ENCODE results near the gene DOCK1.

Gene DOCK1

GRCh38 chr10:127450644-127451043, 545.4 kb downstream of the DOCK1 start:
- no peaks in the 10 kb centered on the region for H3K9me3 Mint-ChIP-seq
- no peak overlapping the region for H3K27ac Mint-ChIP-seq
- H3K4me3 Mint-ChIP-seq = no peak overlapping the region
- no peak for DNase-seq
- TF ChIP-seq CTCF (IDR thresholded peaks at IDR 0.05) = no peak
- H3K27me3 Mint-ChIP-seq (ENCODE audit: low read depth, poor library complexity) = no peaks in the 10 kb centered on the region
- peaks cover 9% of the 10 kb centered on the region for H3K4me1 Mint-ChIP-seq
- H3K36me3 Mint-ChIP-seq (ENCODE audit: low read depth) = peaks cover 46% of the 10 kb centered on the region

- Mint-ChIP-seq H3K9me3 (no peaks in the 10 kb centered on the region), H3K4me1 (peaks cover 14% of the 10 kb centered on the region), H3K36me3 (ENCODE audit: low read depth) (peaks cover 46% of the 10 kb centered on the region), H3K4me3 (no peak overlapping the region), H3K27me3 (ENCODE audit: low read depth, poor library complexity) (no peaks in the 10 kb centered on the region), H3K27ac (no peak overlapping the region)
- TF ChIP-seq CTCF (IDR thresholded peaks at IDR 0.05) = no peak
- no peak for DNase-seq
Observed at GRCh38 chr10:127451628-127452027, 546.4 kb downstream of the DOCK1 start.

- Mint-ChIP-seq H3K27me3 (ENCODE audit: low read depth, poor library complexity) (no peaks in the 10 kb centered on the region), H3K27ac (no peak overlapping the region), H3K36me3 (ENCODE audit: low read depth) (peaks cover 36% of the 10 kb centered on the region), H3K4me3 (no peak overlapping the region), H3K9me3 (no peaks in the 10 kb centered on the region), H3K4me1 (peaks cover 11% of the 10 kb centered on the region)
- DNase-seq = no peak
- TF ChIP-seq CTCF (IDR thresholded peaks at IDR 0.05) = no peak
Observed at GRCh38 chr10:127452568-127452967, 547.3 kb downstream of the DOCK1 start.

GRCh38 chr10:127453706-127454105, 548.5 kb downstream of the DOCK1 start:
- Mint-ChIP-seq H3K4me3 (no peak overlapping the region), H3K27ac (no peak overlapping the region), H3K36me3 (ENCODE audit: low read depth) (peaks cover 29% of the 10 kb centered on the region), H3K27me3 (ENCODE audit: low read depth, poor library complexity) (no peaks in the 10 kb centered on the region), H3K9me3 (peaks cover 10% of the 10 kb centered on the region), H3K4me1 (peaks cover 11% of the 10 kb centered on the region)
- no peak for TF ChIP-seq CTCF (IDR thresholded peaks at IDR 0.05)
- no peak for DNase-seq

GRCh38 chr10:127456122-127456521, 550.9 kb downstream of the DOCK1 start:
- DNase-seq = no peak
- peaks cover 28% of the 10 kb centered on the region for H3K9me3 Mint-ChIP-seq
- H3K27me3 Mint-ChIP-seq (ENCODE audit: low read depth, poor library complexity) = no peaks in the 10 kb centered on the region
- H3K4me1 Mint-ChIP-seq = peaks cover 5% of the 10 kb centered on the region
- H3K27ac Mint-ChIP-seq = no peak overlapping the region
- H3K36me3 Mint-ChIP-seq (ENCODE audit: low read depth) = peaks cover 21% of the 10 kb centered on the region
- H3K4me3 Mint-ChIP-seq = no peak overlapping the region
- TF ChIP-seq CTCF (IDR thresholded peaks at IDR 0.05) = no peak

- H3K9me3 Mint-ChIP-seq = peaks cover 28% of the 10 kb centered on the region
- peaks cover 5% of the 10 kb centered on the region for H3K27me3 Mint-ChIP-seq (ENCODE audit: low read depth, poor library complexity)
Observed at GRCh38 chr10:127458016-127458810, 553.0 kb downstream of the DOCK1 start.

More at GRCh38 chr10:127458016-127458810, 553.0 kb downstream of the DOCK1 start:
- no peak for DNase-seq
- Mint-ChIP-seq H3K36me3 (ENCODE audit: low read depth) (peaks cover 12% of the 10 kb centered on the region), H3K4me3 (no peak overlapping the region), H3K4me1 (peaks cover 5% of the 10 kb centered on the region), H3K27ac (peak overlapping the region; percentile 52)
- TF ChIP-seq CTCF (IDR thresholded peaks at IDR 0.05) = no peak

All from nephron progenitor cell (in vitro differentiated cells).